ENCODE data around the gene INSIG1. TPM values are rescaled to one million over a fixed set of nuclear protein-coding genes. Genes with fewer than 3 reads are reported as not detected.

INSIG1 gene
- total RNA-seq, 1 experiment from 2014 or later = 60.1 TPM

- no peak for TF ChIP-seq CTCF (IDR thresholded peaks at IDR 0.05; ENCODE audit: insufficient read depth in 1 of 2, low read depth in 1 of 2, low read length in 1 of 2, severe bottlenecking in 1 of 2, unreplicated experiment in 1 of 2)
- H3K27ac Mint-ChIP-seq (ENCODE audit: unreplicated experiment) = no peak overlapping the region
- intact Hi-C loops (cut with micrococcal nuclease; ENCODE audit: unreplicated experiment) = no loop called here
- H3K36me3 Mint-ChIP-seq (ENCODE audit: insufficient read depth, unreplicated experiment) = no peaks in the 10 kb centered on the region
- Histone ChIP-seq H3K4me1 (no peaks in the 10 kb centered on the region), H3K4me3 (ENCODE audit: low read depth, low read length) (no peak overlapping the region), H3K9me3 (no peaks in the 10 kb centered on the region), H3K27me3 (replicated peaks; ENCODE audit: control insufficient read depth, insufficient read depth, low read length) (no peaks in the 10 kb centered on the region), H3K36me3 (ENCODE audit: control insufficient read depth, insufficient read depth, low read length) (no peaks in the 10 kb centered on the region)
- no peak overlapping the region for H3K4me3 Mint-ChIP-seq (ENCODE audit: unreplicated experiment)
- no peak for DNase-seq
- H3K27me3 Mint-ChIP-seq (ENCODE audit: insufficient read depth, unreplicated experiment) = no peaks in the 10 kb centered on the region
- ChIA-PET POLR2A (no interaction called here), CTCF (no interaction called here)
- H3K9me3 Mint-ChIP-seq (ENCODE audit: unreplicated experiment) = no peaks in the 10 kb centered on the region
- H3K4me1 Mint-ChIP-seq (ENCODE audit: low read depth, unreplicated experiment) = no peaks in the 10 kb centered on the region
- BruUV-seq (replicated peaks) = no TSS peak
Measured at GRCh38 chr7:155283565-155284194, 14.0 kb upstream of the INSIG1 start.

GRCh38 chr7:155284496-155285274 is 13.0 kb upstream of the INSIG1 start:
- H3K4me1 ChIP-seq = no peaks in the 10 kb centered on the region
- POLR2A ChIA-PET = no interaction called here
- no peaks in the 10 kb centered on the region for H3K9me3 ChIP-seq
- Mint-ChIP-seq H3K9me3 (ENCODE audit: unreplicated experiment) (no peaks in the 10 kb centered on the region), H3K36me3 (ENCODE audit: insufficient read depth, unreplicated experiment) (no peaks in the 10 kb centered on the region), H3K4me3 (ENCODE audit: unreplicated experiment) (no peak overlapping the region), H3K27ac (ENCODE audit: unreplicated experiment) (no peak overlapping the region), H3K4me1 (ENCODE audit: low read depth, unreplicated experiment) (no peaks in the 10 kb centered on the region), H3K27me3 (ENCODE audit: insufficient read depth, unreplicated experiment) (no peaks in the 10 kb centered on the region)
- no peaks in the 10 kb centered on the region for H3K36me3 ChIP-seq (ENCODE audit: control insufficient read depth, insufficient read depth, low read length)
- H3K4me3 ChIP-seq (ENCODE audit: low read depth, low read length) = no peak overlapping the region
- CTCF ChIA-PET = no interaction called here
- DNase-seq = no peak
- no peaks in the 10 kb centered on the region for H3K27me3 ChIP-seq (replicated peaks; ENCODE audit: control insufficient read depth, insufficient read depth, low read length)
- no TSS peak for BruUV-seq (replicated peaks)
- intact Hi-C loops (cut with micrococcal nuclease; ENCODE audit: unreplicated experiment) = no loop called here
- TF ChIP-seq CTCF (IDR thresholded peaks at IDR 0.05; ENCODE audit: insufficient read depth in 1 of 2, low read depth in 1 of 2, low read length in 1 of 2, severe bottlenecking in 1 of 2, unreplicated experiment in 1 of 2) = no peak

GRCh38 chr7:155285423-155285822 is 12.3 kb upstream of the INSIG1 start:
- ChIA-PET CTCF (no interaction called here), POLR2A (no interaction called here)
- peaks cover under 1% of the 10 kb centered on the region for H3K4me1 Mint-ChIP-seq (ENCODE audit: low read depth, unreplicated experiment)
- no peak overlapping the region for H3K4me3 ChIP-seq (ENCODE audit: low read depth, low read length)
- H3K27me3 Mint-ChIP-seq (ENCODE audit: insufficient read depth, unreplicated experiment) = no peaks in the 10 kb centered on the region
- no peaks in the 10 kb centered on the region for H3K9me3 ChIP-seq
- H3K27me3 ChIP-seq (replicated peaks; ENCODE audit: control insufficient read depth, insufficient read depth, low read length) = no peaks in the 10 kb centered on the region
- BruUV-seq (replicated peaks) = no TSS peak
- DNase-seq = no peak
- peaks cover 3% of the 10 kb centered on the region for H3K4me1 ChIP-seq
- no peaks in the 10 kb centered on the region for H3K36me3 ChIP-seq (ENCODE audit: control insufficient read depth, insufficient read depth, low read length)
- no peaks in the 10 kb centered on the region for H3K36me3 Mint-ChIP-seq (ENCODE audit: insufficient read depth, unreplicated experiment)
- intact Hi-C loops (cut with micrococcal nuclease; ENCODE audit: unreplicated experiment) = no loop called here
- no peak overlapping the region for H3K27ac Mint-ChIP-seq (ENCODE audit: unreplicated experiment)
- no peaks in the 10 kb centered on the region for H3K9me3 Mint-ChIP-seq (ENCODE audit: unreplicated experiment)
- TF ChIP-seq CTCF (IDR thresholded peaks at IDR 0.05; ENCODE audit: insufficient read depth in 1 of 2, low read depth in 1 of 2, low read length in 1 of 2, severe bottlenecking in 1 of 2, unreplicated experiment in 1 of 2) = no peak
- H3K4me3 Mint-ChIP-seq (ENCODE audit: unreplicated experiment) = no peak overlapping the region

Data from Caco-2 (cell line).